ENCODE results near the gene BICDL1.
"Not testable (repeated sequence)": the region's sequence is repeated elsewhere in the genome, so short reads cannot be mapped to it uniquely, and the experiment has no call there.

The BICDL1 gene

DNA sequence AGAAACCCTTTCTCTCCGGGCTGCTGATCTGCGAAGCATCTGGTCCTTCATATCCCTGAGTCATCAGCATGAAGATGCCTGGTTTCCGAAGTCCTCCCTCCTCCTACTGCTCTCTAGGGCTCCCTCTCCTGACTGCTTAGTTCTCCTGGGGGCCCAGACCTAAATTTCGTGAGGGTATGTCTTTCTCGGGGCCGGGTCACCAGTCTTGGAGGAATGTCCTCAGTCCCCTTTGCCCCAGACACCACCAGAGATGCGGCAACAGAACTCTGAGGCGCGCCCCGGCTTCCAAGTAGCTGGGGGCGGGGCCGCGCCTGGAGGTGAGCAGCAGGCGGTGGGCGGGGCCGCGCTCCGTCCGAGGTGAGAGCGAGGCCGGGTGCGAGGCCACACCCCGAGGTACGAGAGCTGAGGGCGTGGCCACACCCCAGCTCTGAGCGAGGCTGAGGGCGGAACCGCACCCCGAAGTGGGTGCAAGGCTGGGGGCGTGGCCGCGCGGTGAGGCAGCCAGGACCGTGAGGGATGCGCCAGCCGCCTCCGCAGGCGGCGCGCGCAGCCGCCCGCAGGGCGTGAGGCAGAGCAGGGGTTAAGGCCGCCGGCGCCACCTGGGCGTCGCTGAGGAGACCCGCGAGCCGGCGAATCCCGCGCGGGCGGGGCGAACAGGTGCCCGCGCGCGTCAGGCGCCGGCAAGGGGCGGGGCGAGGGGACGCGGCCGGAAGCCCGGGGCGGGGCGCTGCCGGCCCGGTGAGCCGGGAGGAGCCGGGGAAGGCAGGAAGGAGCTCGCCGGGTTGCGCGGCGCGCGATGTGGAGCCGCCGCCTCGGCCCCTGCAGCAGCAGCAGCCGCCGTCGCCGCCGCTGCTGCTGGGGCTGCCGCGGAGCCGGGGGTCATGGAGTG, at the start of gene BICDL1:
BICDL1 (plus strand) TSS at position 765 of the 889 bp plus-strand sequence. CDS start 633 bp downstream, outside the sequence.
- in situ Hi-C loops (cut with MboI; ENCODE audit: low sequenced_read_pairs) = no loop called here

DNA sequence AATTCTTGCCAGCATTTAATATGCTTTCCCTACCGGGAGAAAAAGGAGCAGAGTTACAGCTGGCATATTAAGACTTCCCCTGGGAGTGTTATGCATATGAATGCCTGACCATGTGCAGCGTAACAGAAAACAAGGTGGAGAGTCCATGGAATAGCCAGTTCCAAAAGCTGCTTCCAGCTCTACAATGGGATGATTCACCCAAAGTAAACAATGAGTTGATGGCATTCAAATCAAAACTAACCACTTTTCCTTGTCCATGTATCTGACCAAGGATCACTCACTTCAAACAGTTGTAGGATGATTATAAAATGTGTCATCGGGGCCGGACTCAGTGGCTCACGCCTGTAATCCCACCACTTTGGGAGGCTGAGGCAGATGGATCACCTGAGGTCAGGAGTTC, 48.1 kb upstream of the BICDL1 start:
- in situ Hi-C loops (cut with MboI; ENCODE audit: low sequenced_read_pairs) = no loop called here

GRCh38 chr12:119942386-119942785, 46.6 kb upstream of the BICDL1 start:
- in situ Hi-C loops (cut with MboI; ENCODE audit: low sequenced_read_pairs) = no loop called here

- in situ Hi-C loops (cut with MboI; ENCODE audit: low sequenced_read_pairs) = no loop called here
Observed at GRCh38 chr12:119946213-119946612, 42.8 kb upstream of the BICDL1 start.

DNA sequence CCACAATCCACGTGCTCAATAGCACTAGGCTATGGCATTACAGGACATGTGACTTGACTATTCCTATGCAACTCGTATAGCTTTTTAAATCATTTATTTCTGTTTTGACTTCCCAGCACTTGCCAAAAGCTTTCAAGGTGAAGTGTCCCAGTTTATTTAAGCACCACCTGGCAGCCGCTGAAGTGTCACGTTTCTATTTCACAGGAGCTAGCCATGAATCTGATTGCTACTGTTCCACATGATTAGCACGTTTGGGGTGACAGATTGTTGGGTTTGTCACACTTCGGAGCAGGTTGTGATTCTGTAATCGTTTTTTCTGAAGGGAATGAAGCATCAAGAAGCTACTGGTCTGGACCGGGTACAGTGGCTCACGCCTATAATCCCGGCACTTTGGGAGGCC, 39.9 kb upstream of the BICDL1 start:
- in situ Hi-C loops (cut with MboI; ENCODE audit: low sequenced_read_pairs) = no loop called here

DNA sequence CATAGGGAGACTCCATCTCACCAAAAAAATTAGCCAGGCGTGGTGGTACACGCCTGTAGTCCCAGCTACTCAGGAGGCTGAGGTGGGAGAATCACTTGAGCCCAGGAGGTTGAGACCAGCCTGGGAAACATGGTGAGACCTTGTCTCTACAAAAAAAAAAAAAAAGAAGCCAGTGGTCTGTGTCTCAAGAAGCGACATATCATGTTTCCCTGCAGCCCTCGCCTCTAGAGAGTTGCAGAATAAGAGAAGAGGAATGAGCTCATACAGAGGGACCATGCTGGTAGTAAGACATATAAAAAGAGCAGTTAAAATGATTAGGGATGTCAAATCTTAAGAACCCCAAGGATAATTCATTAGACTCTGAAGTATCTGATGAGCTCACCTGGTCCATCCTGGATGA, 39.4 kb upstream of the BICDL1 start:
- in situ Hi-C loops (cut with MboI; ENCODE audit: low sequenced_read_pairs) = no loop called here

DNA sequence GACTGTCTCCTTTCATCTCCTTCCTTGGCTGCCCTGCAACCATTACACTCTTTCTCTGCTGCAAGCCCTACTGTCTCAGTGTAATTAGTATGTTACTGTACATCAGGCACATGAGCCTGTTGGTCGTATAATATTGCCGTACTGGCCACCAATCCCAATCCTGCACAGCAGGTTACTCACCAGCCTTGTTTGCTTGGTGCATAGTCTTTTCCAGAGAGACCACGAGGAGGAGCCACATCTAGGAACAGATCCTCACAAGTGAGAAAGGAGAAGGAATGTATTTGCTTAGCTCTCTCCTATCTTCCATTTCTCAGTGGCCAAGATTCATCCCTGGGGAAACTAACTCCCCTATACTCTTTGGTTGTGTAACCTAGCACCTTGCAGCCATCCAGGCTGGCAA, 33.0 kb upstream of the BICDL1 start:
- in situ Hi-C loops (cut with MboI; ENCODE audit: low sequenced_read_pairs) = no loop called here

DNA sequence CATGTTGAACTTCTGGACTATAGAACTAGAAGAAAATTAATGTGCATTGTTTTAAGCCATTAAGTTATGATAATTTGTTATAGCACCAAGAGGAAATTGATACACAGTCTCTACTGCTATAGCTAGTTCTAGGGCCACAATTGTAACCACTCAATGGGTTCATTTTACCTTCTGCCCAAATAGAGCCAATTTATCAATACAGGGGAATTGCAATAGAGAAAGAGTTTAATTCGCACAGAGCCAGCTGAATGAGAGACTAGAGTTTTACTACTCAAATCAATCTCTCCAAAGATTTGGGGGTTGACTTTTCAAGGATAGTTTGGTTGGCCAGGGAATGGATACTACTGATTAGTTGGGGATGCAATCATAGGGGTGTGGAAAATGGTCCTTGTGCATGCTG, 31.9 kb upstream of the BICDL1 start:
- in situ Hi-C loops (cut with MboI; ENCODE audit: low sequenced_read_pairs) = no loop called here

- in situ Hi-C loops (cut with MboI; ENCODE audit: low sequenced_read_pairs) = no loop called here
Observed at GRCh38 chr12:119959435-119959834, 29.6 kb upstream of the BICDL1 start.

DNA sequence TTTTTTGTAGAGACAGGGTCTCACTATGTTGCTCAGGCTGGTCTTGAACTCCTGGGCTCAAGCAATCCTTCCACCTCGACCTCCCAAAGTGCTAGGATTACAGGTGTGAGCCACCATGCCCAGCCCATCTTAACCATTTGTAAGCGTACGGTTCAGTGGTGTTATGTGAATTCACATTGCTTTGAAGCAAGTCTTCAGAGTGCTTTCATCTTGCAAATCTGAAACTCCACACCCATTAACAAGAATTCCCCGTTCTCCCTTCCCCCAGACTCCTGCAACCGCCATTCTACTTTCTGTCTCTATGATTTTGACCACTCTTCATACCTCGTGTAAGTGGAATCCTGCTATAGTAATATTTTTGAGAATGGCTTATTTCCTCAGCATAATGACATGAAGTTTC, 24.9 kb upstream of the BICDL1 start:
- in situ Hi-C loops (cut with MboI; ENCODE audit: low sequenced_read_pairs) = no loop called here

DNA sequence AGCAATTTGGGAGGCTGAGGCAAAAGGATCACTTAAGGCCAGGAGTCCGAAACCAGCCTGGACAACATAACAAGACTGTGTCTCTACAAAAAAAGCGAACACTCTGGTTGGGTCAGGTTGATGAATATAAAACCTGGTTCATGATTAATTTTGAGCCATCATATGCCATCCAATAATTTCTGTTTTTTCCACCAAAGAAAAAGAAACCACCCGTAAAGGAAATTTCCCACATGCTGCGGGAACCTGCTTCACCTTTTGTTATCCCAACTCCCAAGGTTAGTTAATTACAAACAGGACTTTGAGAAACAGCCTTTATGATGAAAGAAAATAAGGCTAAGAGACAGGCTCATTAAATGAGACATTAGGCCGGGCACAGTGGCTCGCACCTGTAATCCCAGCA, 24.1 kb upstream of the BICDL1 start:
- in situ Hi-C loops (cut with MboI; ENCODE audit: low sequenced_read_pairs) = no loop called here

DNA sequence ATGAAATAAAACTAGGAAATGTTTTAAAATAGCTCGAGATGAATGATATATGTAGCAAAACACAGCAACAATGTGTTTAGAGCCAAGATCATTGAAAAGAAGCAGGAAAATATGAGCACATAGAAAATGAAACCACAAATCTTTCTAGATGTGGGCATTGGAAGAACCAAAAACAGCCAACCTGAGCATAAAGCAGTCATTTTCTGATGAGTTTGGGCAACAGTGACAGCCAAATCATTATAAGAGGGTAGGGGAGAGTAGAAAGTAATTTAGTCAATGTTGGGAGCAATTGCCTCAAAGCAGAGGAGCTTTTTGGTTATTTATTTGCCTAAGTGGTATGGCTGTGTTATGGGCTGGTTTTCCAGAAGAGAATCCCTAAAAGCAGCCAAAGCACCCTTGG, 8.8 kb upstream of the BICDL1 start:
- in situ Hi-C loops (cut with MboI; ENCODE audit: low sequenced_read_pairs) = no loop called here

GRCh38 chr12:119980702-119981101, 8.3 kb upstream of the BICDL1 start:
- in situ Hi-C loops (cut with MboI; ENCODE audit: low sequenced_read_pairs) = not testable (repeated sequence)

GRCh38 chr12:119989361-119989730, 310 bp downstream of the BICDL1 start:
- in situ Hi-C loops (cut with MboI; ENCODE audit: low sequenced_read_pairs) = no loop called here

GRCh38 chr12:119989731-119990381, 820 bp downstream of the BICDL1 start:
- in situ Hi-C loops (cut with MboI; ENCODE audit: low sequenced_read_pairs) = no loop called here

DNA sequence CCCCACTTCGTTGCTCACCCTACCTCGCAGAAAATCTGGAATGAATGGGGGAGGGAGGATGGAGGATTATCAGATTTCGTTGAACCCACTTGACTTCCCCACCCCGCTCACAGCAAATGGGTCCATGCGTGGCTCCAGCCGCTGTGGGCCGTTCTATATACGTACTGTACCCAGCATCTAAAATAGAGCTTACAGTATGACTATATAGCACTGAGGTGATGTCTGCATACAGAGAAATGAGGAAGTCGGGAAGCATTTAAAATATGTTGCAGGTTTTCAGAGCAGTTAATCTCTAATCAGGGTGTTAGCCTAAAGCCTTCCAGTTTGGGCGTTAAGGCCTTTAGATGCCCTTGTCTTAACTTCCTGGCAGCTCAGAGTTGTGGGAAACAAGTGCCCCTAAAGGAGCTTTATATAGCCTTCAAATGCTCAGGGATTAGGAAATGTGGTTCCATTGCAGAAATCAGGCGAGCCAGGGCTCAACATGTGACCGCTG, 1.4 kb downstream of the BICDL1 start:
- in situ Hi-C loops (cut with MboI; ENCODE audit: low sequenced_read_pairs) = no loop called here

GRCh38 chr12:119992129-119992705, 3.2 kb downstream of the BICDL1 start:
- in situ Hi-C loops (cut with MboI; ENCODE audit: low sequenced_read_pairs) = no loop called here

DNA sequence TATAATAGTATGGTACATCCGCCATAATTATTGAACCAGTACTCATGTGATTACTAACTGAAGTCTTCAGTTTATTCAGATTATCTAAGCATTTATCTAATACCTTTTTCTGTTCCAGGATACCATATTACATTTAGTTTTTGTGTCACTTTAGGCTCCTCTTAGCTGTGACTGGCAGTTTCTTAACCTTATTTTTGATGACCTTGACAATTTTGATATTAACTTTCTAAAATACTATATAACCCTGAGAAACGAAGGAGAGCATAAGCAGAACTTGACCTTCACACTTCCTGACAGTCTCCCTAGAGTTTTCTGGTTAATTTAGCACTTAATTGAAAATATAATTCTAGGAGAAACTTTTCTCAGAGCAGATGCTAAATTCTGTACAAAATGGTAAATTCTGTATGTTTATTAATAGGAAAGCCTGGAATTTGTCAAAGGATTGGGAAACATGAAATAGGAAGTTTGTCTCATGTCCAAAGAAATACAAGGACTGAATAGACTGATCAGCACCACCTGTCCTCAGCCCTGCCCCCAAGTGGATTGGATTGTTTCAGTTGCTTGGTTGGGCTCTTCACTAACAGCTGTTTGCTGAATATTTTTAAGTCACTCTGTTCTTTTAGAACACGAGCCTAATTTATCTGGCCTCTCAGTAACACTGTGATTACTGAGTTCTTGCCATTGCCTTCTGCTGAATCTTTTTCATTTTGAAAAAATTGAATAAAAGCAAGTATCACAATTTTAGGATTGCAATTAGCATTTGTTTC, 6.0 kb downstream of the BICDL1 start:
- in situ Hi-C loops (cut with MboI; ENCODE audit: low sequenced_read_pairs) = no loop called here

GRCh38 chr12:119996417-119996816, 7.4 kb downstream of the BICDL1 start:
- in situ Hi-C loops (cut with MboI; ENCODE audit: low sequenced_read_pairs) = no loop called here

DNA sequence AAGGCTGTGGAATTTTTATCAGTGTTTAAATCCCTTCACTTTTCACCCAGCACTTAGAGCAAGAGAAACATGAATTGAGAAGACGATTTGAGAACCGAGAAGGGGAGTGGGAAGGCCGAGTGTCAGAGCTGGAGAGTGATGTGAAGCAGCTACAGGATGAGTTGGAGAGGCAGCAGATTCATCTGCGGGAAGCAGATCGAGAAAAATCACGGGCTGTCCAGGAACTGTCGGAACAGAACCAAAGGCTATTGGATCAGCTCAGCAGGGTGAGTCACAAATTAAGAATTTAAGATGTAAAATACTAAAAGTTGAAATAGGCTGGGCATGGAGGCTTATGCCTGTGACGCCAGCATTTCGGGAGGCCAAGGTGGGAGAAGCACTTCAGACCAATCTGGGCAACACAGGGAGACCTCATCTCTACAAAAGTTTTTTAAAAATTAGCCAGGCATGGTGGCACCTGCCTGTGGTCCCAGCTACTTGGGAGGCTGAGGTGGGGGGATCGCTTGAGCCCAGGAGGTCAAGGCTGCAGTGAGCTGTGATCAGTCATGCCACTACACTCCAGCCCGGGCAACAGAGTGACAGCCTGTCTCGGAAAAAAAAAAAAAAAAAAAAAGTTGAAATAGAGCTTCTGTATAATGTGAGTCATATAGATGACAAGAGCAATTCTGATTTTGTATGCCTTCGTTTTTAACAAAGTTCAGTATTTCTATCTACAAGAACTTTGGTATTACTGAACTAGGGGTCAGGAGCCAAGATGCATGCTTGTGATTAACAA, 9.6 kb downstream of the BICDL1 start:
- in situ Hi-C loops (cut with MboI; ENCODE audit: low sequenced_read_pairs) = no loop called here
